ENCODE data around the gene LBX2. TPM values are rescaled to one million over a fixed set of nuclear protein-coding genes. Genes with fewer than 3 reads are reported as not detected.

The LBX2 gene
- total and polyA plus RNA-seq, 9 of the 15 experiments (the other 6 are each of a cell fraction or from before 2014, with no cell fraction given), result 0.39 to 6.2 (median 1.8) TPM; not detected in 1

- Histone ChIP-seq H3K9me1 (ENCODE audit: control insufficient read depth, insufficient read depth, low read length) (no peaks in the 10 kb centered on the region), H3K9me3 (replicated peaks; ENCODE audit: control insufficient read depth, insufficient read depth, low read depth, low read length) (no peaks in the 10 kb centered on the region), H3K27me3 (ENCODE audit: control insufficient read depth in 2 of 2, insufficient read depth in 2 of 2, low read length in 2 of 2) (no peaks in the 10 kb centered on the region), H3K9ac (ENCODE audit: insufficient read depth in 1 of 2, low read depth in 2 of 2, low read length in 2 of 2) (no peak overlapping the region), H3K27ac (ENCODE audit: extremely low read depth, low read depth, low read length) (no peak overlapping the region), H3K36me3 (ENCODE audit: control insufficient read depth, insufficient read depth, low read length) (peaks cover 7% of the 10 kb centered on the region; the same call in 2 of the 3 replicates), H2AFZ (ENCODE audit: low read depth, low read length) (no peak overlapping the region), H3K4me3 (no peak overlapping the region), H3K4me2 (ENCODE audit: insufficient read depth, low read length) (no peak overlapping the region), H3K79me2 (ENCODE audit: control insufficient read depth, insufficient read depth, low read length) (peaks cover 30% of the 10 kb centered on the region), H3K4me1 (replicated peaks in 1 of 2; ENCODE audit: control insufficient read depth in 2 of 2, insufficient read depth in 2 of 2, low read length in 2 of 2) (peaks cover 24 to 56% of the 10 kb centered on the region in 2 experiments; a peak in 4 of 5 replicates), H4K20me1 (replicated peaks; ENCODE audit: control insufficient read depth, insufficient read depth, low read length) (no peaks in the 10 kb centered on the region)
- ChIA-PET POLR2A (interaction anchor here (0.6 to 2.4 kb wide), 6 partner anchors 9 to 30 kb away, joined by 3 to 13 read pairs (median 4); partner anchors contain the start of genes CCDC142 and TTC31), CTCF (ENCODE audit: low intra/inter-chr PET ratio) (no interaction called here)
- TF ChIP-seq ZNF696 (CRISPR knock-in tag; conservative IDR thresholded peaks at IDR 0.05), result no peak
- no peak for TF ChIP-seq SAP30 (IDR thresholded peaks at IDR 0.05; ENCODE audit: borderline replicate concordance, insufficient read depth, low read depth, low read length, poor library complexity, severe bottlenecking)
- no peak for TF ChIP-seq PML (IDR thresholded peaks at IDR 0.05; ENCODE audit: low read length)
- no peak for TF ChIP-seq CHD4 (IDR thresholded peaks at IDR 0.05; ENCODE audit: insufficient read depth, insufficient replicate concordance, low read depth, low read length, poor library complexity, severe bottlenecking)
- TF ChIP-seq ETV6 (IDR thresholded peaks at IDR 0.05; ENCODE audit: borderline replicate concordance in 1 of 2, low read depth in 2 of 2, low read length in 1 of 2), result no peak
- no peak for TF ChIP-seq ETV6 (CRISPR knock-in tag; IDR thresholded peaks at IDR 0.05; ENCODE audit: borderline replicate concordance)
- TF ChIP-seq ZNF431 (CRISPR knock-in tag; IDR thresholded peaks at IDR 0.05), result no peak
- no peak for TF ChIP-seq ZNF717 (CRISPR knock-in tag; IDR thresholded peaks at IDR 0.05)
- TF ChIP-seq GATA2 (CRISPR knock-in tag; IDR thresholded peaks at IDR 0.05), result no peak
- TF ChIP-seq ZNF263 (CRISPR knock-in tag; IDR thresholded peaks at IDR 0.05; ENCODE audit: borderline replicate concordance), result no peak
- ATAC-seq (no peak), FAIRE-seq (no peak), DNase-seq (ENCODE audit: extremely low read depth in 1 of 4, low spot score in 3 of 4) (no peak)
- no TSS peak for BruUV-seq (replicated peaks)
- in situ Hi-C loops (cut with MboI) (no loop called here), intact Hi-C loops (cut with micrococcal nuclease) (loop anchor here (5.0 kb wide), 1 partner anchor 72 kb away; no protein-coding TSS in a partner anchor)
Observed at GRCh38 chr2:74500578-74500946, 1.2 kb upstream of the LBX2 start.

All from K562 (cell line).